Prostate gland (tissue), 2 donors: ENCODE measurements around the gene PNP.
"Not testable (repeated sequence)": the region's sequence is repeated elsewhere in the genome, so short reads cannot be mapped to it uniquely, and the experiment has no call there.

Experiments used
- POLR2A ChIP-seq: fragments of 450-650 bp; IDR thresholded peaks from one replicate; pipeline ENCODE4 v1.6.1; 2016; ENCODE audit warnings: antibody characterized with exemption, mild to moderate bottlenecking
- POLR2AphosphoS5 ChIP-seq: sonication (generic); formaldehyde crosslinking; IDR thresholded peaks from one replicate; pipeline ENCODE4 v1.6.1; 2017; ENCODE audit warnings: antibody characterized with exemption
- TF ChIP-seq, protein P1 (sequence below), 4 experiments: fragments of 200-600 bp in 2 of 4; fragments of 450-650 bp in 2 of 4; sonication (generic) in 2 of 4; IDR thresholded peaks; 1 replicate in 3 of 4; 2 replicates in 1 of 4; pipeline ENCODE4 v1.5.1; 2016 to 2019; ENCODE audit warnings: antibody characterized with exemption in 4 of 4, mild to moderate bottlenecking in 2 of 4, moderate library complexity in 2 of 4

DNA sequence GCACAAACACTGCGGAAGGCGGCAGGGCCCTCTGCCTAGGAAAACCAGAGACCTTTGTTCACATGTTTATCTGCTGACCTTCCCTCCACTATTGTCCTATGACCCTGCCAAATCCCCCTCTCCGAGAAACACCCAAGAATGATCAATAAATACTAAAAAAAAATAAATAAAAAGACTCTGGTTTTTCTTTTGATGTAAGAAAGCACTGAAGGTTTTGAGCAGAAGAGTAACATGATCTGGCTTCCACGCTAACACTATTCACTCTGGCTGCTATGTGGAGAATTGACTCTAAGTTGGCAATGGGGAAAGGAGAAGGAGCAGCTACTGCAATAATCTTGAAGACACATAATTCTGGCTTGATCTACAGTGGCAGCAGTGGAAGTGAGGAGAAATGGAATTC is 25.6 kb upstream of the PNP start:
- TF ChIP-seq POLR2AphosphoS5, POLR2A: not testable (repeated sequence)
- TF ChIP-seq, protein P1, sequence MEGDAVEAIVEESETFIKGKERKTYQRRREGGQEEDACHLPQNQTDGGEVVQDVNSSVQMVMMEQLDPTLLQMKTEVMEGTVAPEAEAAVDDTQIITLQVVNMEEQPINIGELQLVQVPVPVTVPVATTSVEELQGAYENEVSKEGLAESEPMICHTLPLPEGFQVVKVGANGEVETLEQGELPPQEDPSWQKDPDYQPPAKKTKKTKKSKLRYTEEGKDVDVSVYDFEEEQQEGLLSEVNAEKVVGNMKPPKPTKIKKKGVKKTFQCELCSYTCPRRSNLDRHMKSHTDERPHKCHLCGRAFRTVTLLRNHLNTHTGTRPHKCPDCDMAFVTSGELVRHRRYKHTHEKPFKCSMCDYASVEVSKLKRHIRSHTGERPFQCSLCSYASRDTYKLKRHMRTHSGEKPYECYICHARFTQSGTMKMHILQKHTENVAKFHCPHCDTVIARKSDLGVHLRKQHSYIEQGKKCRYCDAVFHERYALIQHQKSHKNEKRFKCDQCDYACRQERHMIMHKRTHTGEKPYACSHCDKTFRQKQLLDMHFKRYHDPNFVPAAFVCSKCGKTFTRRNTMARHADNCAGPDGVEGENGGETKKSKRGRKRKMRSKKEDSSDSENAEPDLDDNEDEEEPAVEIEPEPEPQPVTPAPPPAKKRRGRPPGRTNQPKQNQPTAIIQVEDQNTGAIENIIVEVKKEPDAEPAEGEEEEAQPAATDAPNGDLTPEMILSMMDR (IDR thresholded peaks at IDR 0.05): not testable (repeated sequence)
